HepG2 (cell line): ENCODE measurements around the gene OAS2. TPM values are rescaled to one million over a fixed set of nuclear protein-coding genes. Genes with fewer than 3 reads are reported as not detected.

Experiments
- ARNT ChIP-seq: fragments of 450-650 bp; IDR thresholded peaks from 2 replicates; pipeline ENCODE4 v1.6.1; 2017
- ARNT2 ChIP-seq: sonication (generic); formaldehyde crosslinking; IDR thresholded peaks from 2 replicates; pipeline ENCODE4 v1.8.0; 2022; ENCODE audit warnings: mild to moderate bottlenecking, low read depth, missing genetic modification reagents, moderate library complexity
- ATRX ChIP-seq: sonication (generic); formaldehyde crosslinking; IDR thresholded peaks from 2 replicates; pipeline ENCODE4 v1.4.0; 2020; ENCODE audit warnings: missing genetic modification reagents, borderline replicate concordance
- DPF2 ChIP-seq: sonication (generic); formaldehyde crosslinking; IDR thresholded peaks from 2 replicates; pipeline ENCODE4 v1.4.0; 2020; ENCODE audit warnings: mild to moderate bottlenecking, low read depth, missing genetic modification reagents, borderline replicate concordance
- ETV5 ChIP-seq: IDR thresholded peaks from 2 replicates; pipeline ENCODE4 v1.6.1; 2018; ENCODE audit warnings: missing biosample characterization, missing genetic modification reagents, inconsistent platforms, borderline replicate concordance
- FOXA1 ChIP-seq, 2 experiments: fragments of 450-650 bp in 1 of 2; sonication (generic) in 1 of 2; formaldehyde crosslinking in 1 of 2; IDR thresholded peaks; 2 replicates each; pipeline versions ENCODE4 v1.4.0 to v1.6.1; 2016 to 2020; ENCODE audit warnings: missing genetic modification reagents in 1 of 2
- JUNB ChIP-seq: sonication (generic); formaldehyde crosslinking; IDR thresholded peaks from 2 replicates; pipeline ENCODE4 v1.8.0; 2022; ENCODE audit warnings: missing genetic modification reagents, mild to moderate bottlenecking, borderline replicate concordance
- LCORL ChIP-seq, 2 experiments: fragments of 450-650 bp in 1 of 2; sonication (generic) in 1 of 2; formaldehyde crosslinking in 1 of 2; IDR thresholded peaks; 2 replicates each; pipeline versions ENCODE4 v1.5.0 to v1.6.1; 2017 to 2020; ENCODE audit warnings: antibody characterized with exemption in 1 of 2, missing genetic modification reagents in 1 of 2
- MYNN ChIP-seq: sonication (generic); formaldehyde crosslinking; IDR thresholded peaks from 2 replicates; pipeline ENCODE4 v1.4.0; 2020; ENCODE audit warnings: mild to moderate bottlenecking, low read depth, missing genetic modification reagents
- PPARG ChIP-seq: conservative IDR thresholded peaks from 2 replicates; pipeline ENCODE4 v1.6.1; 2016; ENCODE audit warnings: missing biosample characterization, missing genetic modification reagents
- SRSF9 ChIP-seq: fragments of 200-400 bp; formaldehyde crosslinking; IDR thresholded peaks from 2 replicates; pipeline ENCODE4 v1.6.1; 2018; ENCODE audit warnings: borderline replicate concordance, mild to moderate bottlenecking, low read depth, low read length; ENCODE audit not compliant: insufficient read depth, poor library complexity, severe bottlenecking
- YEATS2 ChIP-seq: sonication (generic); formaldehyde crosslinking; IDR thresholded peaks from 2 replicates; pipeline ENCODE4 v1.4.0; 2020; ENCODE audit warnings: missing genetic modification reagents, borderline replicate concordance
- ZNF331 ChIP-seq: sonication (generic); formaldehyde crosslinking; IDR thresholded peaks from 2 replicates; pipeline ENCODE4 v1.4.0; 2020; ENCODE audit warnings: missing genetic modification reagents
- ZNF614 ChIP-seq: IDR thresholded peaks from 2 replicates; pipeline ENCODE4 v1.6.1; 2018; ENCODE audit warnings: missing biosample characterization, missing genetic modification reagents, inconsistent platforms, borderline replicate concordance
- ZNF746 ChIP-seq: sonication (generic); formaldehyde crosslinking; IDR thresholded peaks from 2 replicates; pipeline ENCODE4 v1.8.0; 2022; ENCODE audit warnings: mild to moderate bottlenecking, missing genetic modification reagents
- polyA plus RNA-seq, 8 experiments: library from polyadenylated mRNA; depleted of rRNA in 3 of 8; stranded (reverse) in 7 of 8; unstranded in 1 of 8; fragments of >200 nt; fragmentation: Illumina TruSeq in 4 of 8; extraction: Trizol in 4 of 8; gene quantifications; 2 replicates each; pipeline versions ENCODE4 v1.2.1 to v1.2.3, GENCODE V29; 2011 to 2016; ENCODE audit warnings: low read depth in 4 of 8, missing spikeins in 1 of 8, mixed read lengths in 1 of 8; ENCODE audit not compliant: insufficient read depth in 1 of 8
- total RNA-seq, 5 experiments: library from RNA; depleted of rRNA; stranded (reverse); fragments of >200 nt; fragmentation: Illumina TruSeq; extraction: Trizol; gene quantifications; 2 replicates each; pipeline ENCODE4 v1.2.3, GENCODE V29; 2016; ENCODE audit warnings: low read depth in 1 of 5
- TF ChIP-seq, protein P1 (sequence below): sonication (generic); formaldehyde crosslinking; IDR thresholded peaks from 2 replicates; pipeline ENCODE4 v1.5.0; 2020; ENCODE audit warnings: missing genetic modification reagents
- TF ChIP-seq, protein P2 (sequence below): sonication (generic); formaldehyde crosslinking; IDR thresholded peaks from 2 replicates; pipeline ENCODE4 v1.4.0; 2020; ENCODE audit warnings: mild to moderate bottlenecking, missing genetic modification reagents, borderline replicate concordance
- TF ChIP-seq, protein P3 (sequence below), 2 experiments: IDR thresholded peaks; 2 replicates each; pipeline ENCODE4 v1.6.1; 2011 to 2012; ENCODE audit warnings: low read length in 2 of 2, borderline replicate concordance in 1 of 2, low read depth in 1 of 2, mild to moderate bottlenecking in 1 of 2, moderate library complexity in 1 of 2

OAS2 gene
- total and polyA plus RNA-seq, 2 of the 13 experiments (the other 11 are each of a cell fraction or from before 2014, with no cell fraction given), result 0.05 to 0.24 TPM

DNA sequence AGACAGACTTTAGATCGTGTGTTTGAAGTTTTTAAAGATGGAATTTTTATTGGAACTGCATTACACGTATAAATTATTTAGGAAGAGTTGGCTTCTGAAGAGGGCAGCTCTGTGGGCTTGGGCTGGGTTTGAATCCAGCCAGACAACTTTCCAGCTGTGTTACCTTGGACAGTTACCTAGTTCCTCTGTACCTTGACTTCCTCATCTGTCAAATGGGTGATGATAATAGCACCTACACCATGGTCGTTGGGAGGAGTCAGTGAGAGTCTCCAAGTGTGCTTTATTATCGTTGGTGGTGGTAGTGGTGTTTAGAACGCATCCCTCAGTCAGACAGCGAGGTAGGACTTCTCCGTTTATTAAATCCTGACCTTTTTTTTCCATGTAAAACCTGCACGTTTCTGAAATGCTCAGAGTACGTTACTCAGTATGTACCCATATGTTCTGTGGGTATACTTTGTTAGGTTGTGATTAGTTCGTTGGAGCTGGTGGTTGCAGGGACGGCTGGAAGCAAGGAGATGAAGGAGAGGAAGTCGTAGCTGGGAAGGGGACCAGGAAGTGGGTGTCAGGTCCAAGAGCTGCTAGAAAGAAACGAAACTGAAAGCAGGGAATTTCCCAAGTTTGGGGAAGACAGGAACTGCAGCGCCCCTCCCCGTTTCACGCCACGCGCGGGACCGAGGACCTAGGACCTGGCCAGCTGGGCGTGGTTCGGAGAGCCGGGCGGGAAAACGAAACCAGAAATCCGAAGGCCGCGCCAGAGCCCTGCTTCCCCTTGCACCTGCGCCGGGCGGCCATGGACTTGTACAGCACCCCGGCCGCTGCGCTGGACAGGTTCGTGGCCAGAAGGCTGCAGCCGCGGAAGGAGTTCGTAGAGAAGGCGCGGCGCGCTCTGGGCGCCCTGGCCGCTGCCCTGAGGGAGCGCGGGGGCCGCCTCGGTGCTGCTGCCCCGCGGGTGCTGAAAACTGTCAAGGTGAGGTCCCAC, 40.3 kb upstream of the OAS2 start, which contains the start of gene OAS3 (continued):
- TF ChIP-seq LCORL (IDR thresholded peaks at IDR 0.05) (no peak), LCORL (CRISPR knock-in tag; IDR thresholded peaks at IDR 0.05) (peak; percentile 70), FOXA1 (IDR thresholded peaks at IDR 0.05) (no peak), FOXA1 (CRISPR knock-in tag; IDR thresholded peaks at IDR 0.05) (no peak), JUNB (CRISPR knock-in tag) (0 out of 2 replicates have a peak, but pooled peaks have one; percentile 9), ARNT (no peak), ZNF331 (peak; percentile 63; the same call in 1 of the 2 replicates), SRSF9 (no peak), MYNN (no peak), ATRX (CRISPR knock-in tag) (no peak), ZNF746 (CRISPR knock-in tag) (no peak), PPARG (CRISPR knock-in tag) (no peak), ETV5 (peak; percentile 57; the same call in 1 of the 2 replicates), ARNT2 (CRISPR knock-in tag) (no peak), YEATS2 (CRISPR knock-in tag) (no peak), DPF2 (no peak), ZNF614 (CRISPR knock-in tag) (no peak)
- TF ChIP-seq, protein P1, sequence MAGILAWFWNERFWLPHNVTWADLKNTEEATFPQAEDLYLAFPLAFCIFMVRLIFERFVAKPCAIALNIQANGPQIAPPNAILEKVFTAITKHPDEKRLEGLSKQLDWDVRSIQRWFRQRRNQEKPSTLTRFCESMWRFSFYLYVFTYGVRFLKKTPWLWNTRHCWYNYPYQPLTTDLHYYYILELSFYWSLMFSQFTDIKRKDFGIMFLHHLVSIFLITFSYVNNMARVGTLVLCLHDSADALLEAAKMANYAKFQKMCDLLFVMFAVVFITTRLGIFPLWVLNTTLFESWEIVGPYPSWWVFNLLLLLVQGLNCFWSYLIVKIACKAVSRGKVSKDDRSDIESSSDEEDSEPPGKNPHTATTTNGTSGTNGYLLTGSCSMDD, result no peak
- TF ChIP-seq, protein P2, sequence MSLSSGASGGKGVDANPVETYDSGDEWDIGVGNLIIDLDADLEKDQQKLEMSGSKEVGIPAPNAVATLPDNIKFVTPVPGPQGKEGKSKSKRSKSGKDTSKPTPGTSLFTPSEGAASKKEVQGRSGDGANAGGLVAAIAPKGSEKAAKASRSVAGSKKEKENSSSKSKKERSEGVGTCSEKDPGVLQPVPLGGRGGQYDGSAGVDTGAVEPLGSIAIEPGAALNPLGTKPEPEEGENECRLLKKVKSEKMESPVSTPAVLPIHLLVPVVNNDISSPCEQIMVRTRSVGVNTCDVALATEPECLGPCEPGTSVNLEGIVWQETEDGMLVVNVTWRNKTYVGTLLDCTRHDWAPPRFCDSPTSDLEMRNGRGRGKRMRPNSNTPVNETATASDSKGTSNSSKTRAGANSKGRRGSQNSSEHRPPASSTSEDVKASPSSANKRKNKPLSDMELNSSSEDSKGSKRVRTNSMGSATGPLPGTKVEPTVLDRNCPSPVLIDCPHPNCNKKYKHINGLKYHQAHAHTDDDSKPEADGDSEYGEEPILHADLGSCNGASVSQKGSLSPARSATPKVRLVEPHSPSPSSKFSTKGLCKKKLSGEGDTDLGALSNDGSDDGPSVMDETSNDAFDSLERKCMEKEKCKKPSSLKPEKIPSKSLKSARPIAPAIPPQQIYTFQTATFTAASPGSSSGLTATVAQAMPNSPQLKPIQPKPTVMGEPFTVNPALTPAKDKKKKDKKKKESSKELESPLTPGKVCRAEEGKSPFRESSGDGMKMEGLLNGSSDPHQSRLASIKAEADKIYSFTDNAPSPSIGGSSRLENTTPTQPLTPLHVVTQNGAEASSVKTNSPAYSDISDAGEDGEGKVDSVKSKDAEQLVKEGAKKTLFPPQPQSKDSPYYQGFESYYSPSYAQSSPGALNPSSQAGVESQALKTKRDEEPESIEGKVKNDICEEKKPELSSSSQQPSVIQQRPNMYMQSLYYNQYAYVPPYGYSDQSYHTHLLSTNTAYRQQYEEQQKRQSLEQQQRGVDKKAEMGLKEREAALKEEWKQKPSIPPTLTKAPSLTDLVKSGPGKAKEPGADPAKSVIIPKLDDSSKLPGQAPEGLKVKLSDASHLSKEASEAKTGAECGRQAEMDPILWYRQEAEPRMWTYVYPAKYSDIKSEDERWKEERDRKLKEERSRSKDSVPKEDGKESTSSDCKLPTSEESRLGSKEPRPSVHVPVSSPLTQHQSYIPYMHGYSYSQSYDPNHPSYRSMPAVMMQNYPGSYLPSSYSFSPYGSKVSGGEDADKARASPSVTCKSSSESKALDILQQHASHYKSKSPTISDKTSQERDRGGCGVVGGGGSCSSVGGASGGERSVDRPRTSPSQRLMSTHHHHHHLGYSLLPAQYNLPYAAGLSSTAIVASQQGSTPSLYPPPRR (CRISPR knock-in tag), result no peak; the same call in 1 of the 2 replicates
- TF ChIP-seq, protein P3, sequence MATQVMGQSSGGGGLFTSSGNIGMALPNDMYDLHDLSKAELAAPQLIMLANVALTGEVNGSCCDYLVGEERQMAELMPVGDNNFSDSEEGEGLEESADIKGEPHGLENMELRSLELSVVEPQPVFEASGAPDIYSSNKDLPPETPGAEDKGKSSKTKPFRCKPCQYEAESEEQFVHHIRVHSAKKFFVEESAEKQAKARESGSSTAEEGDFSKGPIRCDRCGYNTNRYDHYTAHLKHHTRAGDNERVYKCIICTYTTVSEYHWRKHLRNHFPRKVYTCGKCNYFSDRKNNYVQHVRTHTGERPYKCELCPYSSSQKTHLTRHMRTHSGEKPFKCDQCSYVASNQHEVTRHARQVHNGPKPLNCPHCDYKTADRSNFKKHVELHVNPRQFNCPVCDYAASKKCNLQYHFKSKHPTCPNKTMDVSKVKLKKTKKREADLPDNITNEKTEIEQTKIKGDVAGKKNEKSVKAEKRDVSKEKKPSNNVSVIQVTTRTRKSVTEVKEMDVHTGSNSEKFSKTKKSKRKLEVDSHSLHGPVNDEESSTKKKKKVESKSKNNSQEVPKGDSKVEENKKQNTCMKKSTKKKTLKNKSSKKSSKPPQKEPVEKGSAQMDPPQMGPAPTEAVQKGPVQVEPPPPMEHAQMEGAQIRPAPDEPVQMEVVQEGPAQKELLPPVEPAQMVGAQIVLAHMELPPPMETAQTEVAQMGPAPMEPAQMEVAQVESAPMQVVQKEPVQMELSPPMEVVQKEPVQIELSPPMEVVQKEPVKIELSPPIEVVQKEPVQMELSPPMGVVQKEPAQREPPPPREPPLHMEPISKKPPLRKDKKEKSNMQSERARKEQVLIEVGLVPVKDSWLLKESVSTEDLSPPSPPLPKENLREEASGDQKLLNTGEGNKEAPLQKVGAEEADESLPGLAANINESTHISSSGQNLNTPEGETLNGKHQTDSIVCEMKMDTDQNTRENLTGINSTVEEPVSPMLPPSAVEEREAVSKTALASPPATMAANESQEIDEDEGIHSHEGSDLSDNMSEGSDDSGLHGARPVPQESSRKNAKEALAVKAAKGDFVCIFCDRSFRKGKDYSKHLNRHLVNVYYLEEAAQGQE (IDR thresholded peaks at IDR 0.05; ENCODE audit: borderline replicate concordance in 1 of 2, low read depth in 1 of 2, low read length in 2 of 2), result peak in 1 of 2 experiments; percentile 53; a peak in 2 of 4 replicates
